ENCODE data around the gene HLA-E.

- TF ChIP-seq POLR2A (IDR thresholded peaks at IDR 0.05; ENCODE audit: low read depth, low read length) (no peak), TAF1 (IDR thresholded peaks at IDR 0.05; ENCODE audit: borderline replicate concordance, low read depth, low read length) (no peak; the same call in 1 of the 2 replicates)
These were observed 19.8 kb downstream of the HLA-E start for GRCh38 chr6:30508890-30509736.

All from GM12892 (cell line).